Mesendoderm (in vitro differentiated cells): ENCODE results near the gene GNB1L.

ENCODE experiments used
- DNase-seq: peaks from one replicate; pipeline ENCODE4 v3.0.0; 2013
- H2AK5ac ChIP-seq: 2 replicates; pipeline ENCODE4 v1.6.1; 2013; ENCODE audit warnings: low read length, inconsistent platforms
- H2BK120ac ChIP-seq: 2 replicates; pipeline ENCODE4 v1.6.1; 2013; ENCODE audit warnings: low read depth, mild to moderate bottlenecking, low read length, moderate library complexity, mixed read lengths
- H2BK15ac ChIP-seq: replicated peaks from 2 replicates; pipeline ENCODE4 v1.6.1; 2013; ENCODE audit warnings: low read depth, mild to moderate bottlenecking, moderate library complexity
- H2BK5ac ChIP-seq: 2 replicates; pipeline ENCODE4 v1.6.1; 2013; ENCODE audit warnings: low read length, inconsistent platforms
- H3K18ac ChIP-seq: 2 replicates; pipeline ENCODE4 v1.6.1; 2013; ENCODE audit warnings: mild to moderate bottlenecking, low read length, mixed read lengths
- H3K23ac ChIP-seq: one replicate; pipeline ENCODE4 v1.6.1; 2013; ENCODE audit warnings: low read length
- H3K27ac ChIP-seq: 2 replicates; pipeline ENCODE4 v1.5.1; 2013; ENCODE audit warnings: low read depth, mild to moderate bottlenecking, inconsistent platforms, low read length, moderate library complexity
- H3K27me3 ChIP-seq: 2 replicates; pipeline ENCODE4 v1.6.1; 2013; ENCODE audit warnings: low read length, control low read depth, mild to moderate bottlenecking, inconsistent platforms; ENCODE audit not compliant: insufficient read depth, poor library complexity
- H3K36me3 ChIP-seq: 2 replicates; pipeline ENCODE4 v1.6.1; 2013; ENCODE audit warnings: low read length, inconsistent platforms; ENCODE audit not compliant: control insufficient read depth, insufficient read depth
- H3K4ac ChIP-seq: one replicate; pipeline ENCODE4 v1.6.1; 2013; ENCODE audit warnings: low read depth, mild to moderate bottlenecking, low read length, moderate library complexity
- H3K4me1 ChIP-seq: 2 replicates; pipeline ENCODE4 v1.6.1; 2013; ENCODE audit warnings: low read depth, low read length, inconsistent platforms; ENCODE audit not compliant: control insufficient read depth
- H3K4me2 ChIP-seq: 2 replicates; pipeline ENCODE4 v1.6.1; 2013; ENCODE audit warnings: low read length
- H3K4me3 ChIP-seq: 2 replicates; pipeline ENCODE4 v1.5.1; 2013; ENCODE audit warnings: mild to moderate bottlenecking, low read length
- H3K56ac ChIP-seq: one replicate; pipeline ENCODE4 v1.6.1; 2013; ENCODE audit warnings: low read length
- H3K79me1 ChIP-seq: 2 replicates; pipeline ENCODE4 v1.6.1; 2013; ENCODE audit warnings: low read length, inconsistent platforms
- H3K79me2 ChIP-seq: 2 replicates; pipeline ENCODE4 v1.6.1; 2013; ENCODE audit warnings: mild to moderate bottlenecking, low read length; ENCODE audit not compliant: control insufficient read depth, insufficient read depth
- H3K9ac ChIP-seq: 2 replicates; pipeline ENCODE4 v1.6.1; 2013; ENCODE audit warnings: low read length, inconsistent platforms
- H4K5ac ChIP-seq: one replicate; pipeline ENCODE4 v1.6.1; 2013; ENCODE audit warnings: low read length
- H4K8ac ChIP-seq: one replicate; pipeline ENCODE4 v1.6.1; 2013; ENCODE audit warnings: low read depth, mild to moderate bottlenecking, control low read depth, low read length, moderate library complexity
- WGBS: extraction: QIAGEN DNeasy Blood & Tissue Kit; methylation state at CpG from one replicate; pipeline ENCODE4 v1.1.7; 2013; ENCODE audit warnings: low lambda C conversion rate, missing lambda C conversion rate; ENCODE audit not compliant: insufficient coverage; ENCODE audit errors: extremely low coverage; 5-methylcytosine and 5-hydroxymethylcytosine counted together

Gene GNB1L

DNA sequence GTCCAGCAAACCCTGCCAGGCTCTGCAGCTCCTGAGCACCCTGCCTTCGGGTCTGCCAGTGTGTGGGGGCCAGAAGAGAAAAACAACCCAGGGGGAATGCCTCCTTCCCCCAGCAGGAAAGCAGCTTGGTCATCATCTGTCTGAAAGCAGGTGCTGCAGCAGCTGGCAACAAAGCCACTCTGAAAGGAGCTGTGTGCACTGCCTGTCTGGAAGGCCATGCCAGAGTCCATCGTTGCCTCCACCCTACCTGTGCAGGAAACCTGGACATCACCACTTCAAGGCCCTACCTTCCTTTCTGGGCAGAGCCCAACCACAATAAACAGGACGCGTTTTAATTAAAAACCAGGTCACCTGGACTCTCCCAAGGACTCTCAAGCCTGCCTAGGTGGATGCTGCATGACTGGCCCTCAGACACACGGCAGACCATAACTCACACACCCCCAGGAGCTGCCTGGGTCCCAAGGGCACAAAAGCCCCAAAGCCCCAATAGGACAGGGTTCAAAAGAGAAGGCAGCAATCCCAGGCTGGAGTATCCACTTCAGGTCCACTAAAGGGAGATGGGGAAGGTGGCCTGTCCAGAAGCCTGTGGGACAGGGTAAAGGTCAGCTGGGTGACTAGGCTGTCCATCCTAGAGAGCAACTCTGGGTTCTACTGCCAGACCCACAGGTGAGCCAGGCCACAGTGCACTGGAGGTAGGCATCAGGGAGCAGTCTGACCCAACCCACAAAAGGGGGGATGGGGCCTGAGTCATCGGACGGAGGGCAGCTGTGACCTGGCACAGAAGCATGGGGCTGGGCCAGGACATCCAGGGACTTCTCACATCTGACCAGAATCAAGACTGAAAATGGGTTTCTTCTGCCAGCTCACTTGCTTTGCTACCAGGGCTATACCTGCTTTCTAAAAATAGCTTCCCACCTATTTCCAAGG, 6.1 kb downstream of the GNB1L start:
- Histone ChIP-seq H3K79me2 (peaks cover 21% of the 10 kb centered on the region), H3K9ac (no peak overlapping the region), H4K8ac (no peak overlapping the region), H2BK5ac (no peak overlapping the region), H3K27me3 (no peaks in the 10 kb centered on the region), H3K27ac (no peak overlapping the region), H3K4me3 (no peak overlapping the region), H3K4me1 (peaks cover 11% of the 10 kb centered on the region), H3K56ac (no peak overlapping the region), H3K4me2 (no peak overlapping the region), H3K79me1 (peaks cover 26% of the 10 kb centered on the region), H4K5ac (no peak overlapping the region), H2BK120ac (no peak overlapping the region), H3K36me3 (peaks cover 6% of the 10 kb centered on the region), H2BK15ac (no peak overlapping the region), H2AK5ac (no peak overlapping the region), H3K4ac (no peak overlapping the region), H3K18ac (no peak overlapping the region), H3K23ac (no peak overlapping the region)
- no peak for DNase-seq
- WGBS: no CpG with 5 or more reads among the region's 7 CpGs

DNA sequence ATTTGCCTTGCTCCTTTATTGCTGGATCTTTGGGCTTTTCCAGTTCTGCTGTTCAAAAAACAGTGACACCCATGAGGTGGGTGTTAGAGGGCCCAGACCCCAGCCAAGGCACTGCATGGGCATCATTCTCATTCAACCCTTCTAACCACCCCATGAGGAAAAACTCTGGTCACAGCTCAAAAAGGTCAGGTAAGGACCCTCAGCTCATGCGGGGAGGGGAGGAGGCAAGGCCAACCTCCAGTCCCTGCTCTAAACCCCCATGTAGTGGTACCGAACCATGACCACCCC, 7.4 kb downstream of the GNB1L start:
- no peak overlapping the region for H3K56ac ChIP-seq
- no peak for DNase-seq
- no peak overlapping the region for H3K4ac ChIP-seq
- H3K23ac ChIP-seq: no peak overlapping the region
- H2AK5ac ChIP-seq: no peak overlapping the region
- WGBS: no CpG with 5 or more reads among the region's 2 CpGs
- H3K36me3 ChIP-seq: peaks cover 6% of the 10 kb centered on the region
- H4K5ac ChIP-seq: no peak overlapping the region
- H3K27me3 ChIP-seq: no peaks in the 10 kb centered on the region
- H2BK15ac ChIP-seq: no peak overlapping the region
- no peak overlapping the region for H3K4me3 ChIP-seq
- H3K79me1 ChIP-seq: peaks cover 16% of the 10 kb centered on the region
- peaks cover 8% of the 10 kb centered on the region for H3K79me2 ChIP-seq
- no peak overlapping the region for H3K18ac ChIP-seq
- H4K8ac ChIP-seq: no peak overlapping the region
- peaks cover 5% of the 10 kb centered on the region for H3K4me1 ChIP-seq
- H3K9ac ChIP-seq: no peak overlapping the region
- no peak overlapping the region for H2BK120ac ChIP-seq
- H3K4me2 ChIP-seq: no peak overlapping the region
- H2BK5ac ChIP-seq: no peak overlapping the region
- H3K27ac ChIP-seq: no peak overlapping the region

DNA sequence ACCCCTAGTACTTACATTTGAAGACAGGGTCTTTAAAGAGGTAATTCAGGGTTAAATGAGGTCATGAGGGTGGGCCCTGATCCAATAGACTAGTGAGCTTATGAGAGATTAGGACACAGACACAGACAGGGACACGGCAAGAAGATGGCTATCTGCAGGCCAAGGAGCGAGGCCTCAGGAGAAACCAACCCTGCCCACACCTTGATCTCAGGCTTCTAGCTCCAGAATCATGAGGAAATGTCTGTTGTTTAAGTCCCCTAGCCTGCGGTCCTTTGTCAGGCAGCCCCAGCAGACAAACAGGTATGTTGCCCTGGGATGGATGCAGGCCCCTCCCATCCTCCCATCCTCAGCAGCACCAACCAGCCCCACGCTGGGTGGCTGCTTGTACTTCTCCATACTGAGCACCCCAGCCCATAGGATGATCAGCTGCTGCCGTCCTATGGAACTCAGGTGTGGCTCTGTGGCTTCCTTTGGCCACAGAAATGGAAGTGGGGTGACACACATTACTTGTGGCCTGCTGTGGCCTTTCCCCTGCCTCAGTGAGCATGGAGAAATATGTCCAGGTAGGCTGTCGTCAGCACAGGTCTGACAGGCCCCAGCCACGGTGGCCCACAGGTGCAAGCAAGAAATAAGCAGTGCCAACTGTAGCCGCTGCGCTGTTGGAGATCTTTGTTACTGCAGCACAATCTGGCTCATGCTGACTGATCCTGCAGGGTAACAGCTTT, 7.9 kb downstream of the GNB1L start:
- WGBS: no CpG with 5 or more reads among the region's 9 CpGs
- Histone ChIP-seq H3K18ac (no peak overlapping the region), H3K4ac (no peak overlapping the region), H3K56ac (no peak overlapping the region), H3K4me2 (no peak overlapping the region), H3K79me1 (peaks cover 12% of the 10 kb centered on the region), H3K9ac (no peak overlapping the region), H3K27me3 (no peaks in the 10 kb centered on the region), H2BK5ac (no peak overlapping the region), H2AK5ac (no peak overlapping the region), H4K5ac (no peak overlapping the region), H3K23ac (no peak overlapping the region), H3K4me1 (peaks cover 5% of the 10 kb centered on the region), H2BK120ac (no peak overlapping the region), H3K79me2 (peaks cover 3% of the 10 kb centered on the region), H3K27ac (no peak overlapping the region), H3K36me3 (peaks cover 4% of the 10 kb centered on the region), H4K8ac (no peak overlapping the region), H2BK15ac (no peak overlapping the region), H3K4me3 (no peak overlapping the region)
- DNase-seq: no peak

DNA sequence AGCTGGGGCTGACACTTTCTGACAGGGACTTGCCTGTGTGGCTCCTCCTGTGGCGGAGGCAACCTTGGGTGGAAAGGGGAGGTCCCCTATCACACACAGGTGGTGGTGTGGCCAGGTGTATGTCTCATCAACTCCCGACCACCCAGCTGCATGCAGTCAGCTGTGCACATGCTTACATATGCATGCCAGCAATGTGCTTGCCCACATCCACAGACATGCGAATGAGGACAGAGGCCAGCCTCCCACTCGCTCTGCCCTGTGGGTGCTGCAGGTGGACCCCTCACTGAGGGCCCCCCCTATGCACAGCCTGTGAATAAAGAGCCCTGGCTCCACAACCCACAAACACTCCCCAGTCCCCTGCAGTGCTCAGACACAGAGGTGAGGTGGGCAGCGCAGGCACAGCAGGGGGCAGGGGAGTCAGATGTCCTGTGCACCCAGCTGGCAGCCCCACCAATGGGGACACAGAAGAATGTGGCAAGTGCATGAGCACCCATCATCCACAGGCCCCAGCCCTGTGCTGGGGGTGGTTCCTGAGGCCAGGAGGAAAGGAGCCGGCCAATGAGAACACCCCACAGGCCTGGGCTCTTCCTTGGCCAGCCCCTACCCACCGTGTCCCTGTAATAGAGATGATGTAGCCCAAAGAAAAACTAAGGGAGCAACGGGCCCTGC, 9.5 kb downstream of the GNB1L start:
- Histone ChIP-seq H4K8ac (no peak overlapping the region), H3K4me1 (peaks cover 1% of the 10 kb centered on the region), H2BK15ac (no peak overlapping the region), H2AK5ac (no peak overlapping the region), H3K4me3 (no peak overlapping the region), H3K27me3 (no peaks in the 10 kb centered on the region), H3K18ac (no peak overlapping the region), H2BK120ac (no peak overlapping the region), H3K9ac (no peak overlapping the region), H3K79me2 (no peaks in the 10 kb centered on the region), H3K23ac (no peak overlapping the region), H3K56ac (no peak overlapping the region), H3K79me1 (peaks cover 12% of the 10 kb centered on the region), H3K36me3 (no peaks in the 10 kb centered on the region), H2BK5ac (no peak overlapping the region), H4K5ac (no peak overlapping the region), H3K27ac (no peak overlapping the region), H3K4me2 (no peak overlapping the region), H3K4ac (no peak overlapping the region)
- DNase-seq: no peak
- WGBS: no CpG with 5 or more reads among the region's 8 CpGs

DNA sequence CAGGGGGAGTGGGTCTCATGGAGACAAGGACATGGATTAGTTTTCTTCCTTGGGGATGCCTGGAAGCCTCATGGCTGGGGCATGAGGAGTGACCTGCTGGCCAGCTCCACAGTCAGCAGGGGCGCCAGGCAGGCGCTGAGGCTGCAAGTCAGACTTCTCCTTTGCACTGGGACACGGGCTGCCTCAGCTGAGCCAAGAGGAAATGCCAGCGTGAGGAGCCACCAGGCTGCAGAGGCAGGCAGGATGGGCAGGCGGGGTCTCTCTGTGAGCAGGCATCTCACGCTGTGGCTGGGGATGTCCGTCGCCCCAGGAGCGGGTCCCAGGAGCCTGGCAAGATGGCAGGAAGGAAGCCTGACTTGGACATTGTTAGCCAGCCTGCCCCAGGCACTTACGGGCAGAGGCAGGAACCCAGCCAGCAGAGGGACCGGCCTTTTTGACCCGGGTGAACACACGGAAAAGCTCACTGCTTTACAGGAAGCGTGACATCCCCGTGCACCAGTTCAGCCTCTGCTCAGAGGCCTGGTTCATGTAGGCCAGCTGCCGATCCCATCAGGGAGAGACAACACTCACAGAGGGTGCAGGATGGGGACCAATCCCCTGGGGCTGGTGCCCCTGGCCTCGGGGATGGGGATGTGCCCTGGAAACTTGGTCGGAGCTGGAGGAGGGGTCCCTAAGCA, 10.2 kb downstream of the GNB1L start:
- Histone ChIP-seq H3K23ac (no peak overlapping the region), H4K8ac (no peak overlapping the region), H3K79me2 (no peaks in the 10 kb centered on the region), H2BK120ac (no peak overlapping the region), H3K56ac (peak overlapping the region; percentile 2), H2AK5ac (no peak overlapping the region), H3K79me1 (peaks cover 12% of the 10 kb centered on the region), H3K27me3 (no peaks in the 10 kb centered on the region), H3K18ac (no peak overlapping the region), H3K4me1 (no peaks in the 10 kb centered on the region), H3K4me3 (no peak overlapping the region), H3K4me2 (no peak overlapping the region), H3K27ac (no peak overlapping the region), H3K4ac (no peak overlapping the region), H2BK5ac (no peak overlapping the region), H2BK15ac (no peak overlapping the region), H4K5ac (no peak overlapping the region), H3K36me3 (no peaks in the 10 kb centered on the region), H3K9ac (no peak overlapping the region)
- no CpG with 5 or more reads among the region's 18 CpGs for WGBS
- no peak for DNase-seq
